IMR-90 (cell line): ENCODE data around the gene RSF1. TPM values are rescaled to one million over a fixed set of nuclear protein-coding genes. Genes with fewer than 3 reads are reported as not detected.

ENCODE experiments used
- ATAC-seq: fragments of 200-7000 bp; cut with Tn5 transposase; 2 replicates; pipeline ENCODE4 v1.9.1; 2020; ENCODE audit warnings: low read depth, mild to moderate bottlenecking, moderate library complexity
- BruUV-seq: library from RNA; stranded (reverse); fragments of 400-500 nt; replicated peaks from 2 replicates; lab custom pipeline; 2021; lab: Mats Ljungman, UMichigan
- CTCF ChIA-PET: fragments of 300-600 bp; formaldehyde crosslinking; extraction: SDS; loops from one replicate; lab custom pipeline; 2021; ENCODE audit warnings: antibody characterized with exemption; lab: Yijun Ruan, JAX
- POLR2A ChIA-PET: fragments of 300-600 bp; sonication (Branson Sonifier 250); formaldehyde crosslinking; loops from one replicate; lab custom pipeline; 2022; ENCODE audit warnings: antibody characterized with exemption; ENCODE audit not compliant: unreplicated experiment; lab: Charles Lee
- DNase-seq: peaks from one replicate; pipeline ENCODE4 v3.0.0; 2013
- H2AFZ ChIP-seq: replicated peaks from 2 replicates; pipeline ENCODE3; 2013; ENCODE audit warnings: low read length, mild to moderate bottlenecking; ENCODE audit not compliant: poor library complexity
- H2AK5ac ChIP-seq: 2 replicates; pipeline ENCODE4 v1.6.1; 2013; ENCODE audit warnings: low read depth, low read length, inconsistent platforms
- H2AK9ac ChIP-seq: replicated peaks from 2 replicates; pipeline ENCODE3; 2013; ENCODE audit warnings: mild to moderate bottlenecking, low read depth, low read length, moderate library complexity; ENCODE audit not compliant: poor library complexity
- H2BK120ac ChIP-seq: 2 replicates; pipeline ENCODE4 v1.6.1; 2013; ENCODE audit warnings: low read depth, low read length, inconsistent platforms
- H2BK15ac ChIP-seq: 3 replicates; pipeline ENCODE4 v1.6.1; 2013; ENCODE audit warnings: low read depth, low read length, inconsistent platforms
- H2BK20ac ChIP-seq: 2 replicates; pipeline ENCODE4 v1.6.1; 2013; ENCODE audit warnings: low read depth, mild to moderate bottlenecking, inconsistent platforms, low read length, moderate library complexity
- H2BK5ac ChIP-seq: 2 replicates; pipeline ENCODE4 v1.6.1; 2013; ENCODE audit warnings: mild to moderate bottlenecking, low read depth, low read length, inconsistent platforms; ENCODE audit not compliant: poor library complexity, severe bottlenecking
- H3K14ac ChIP-seq: replicated peaks from 2 replicates; pipeline ENCODE4 v1.6.1; 2013; ENCODE audit warnings: low read depth, low read length, inconsistent platforms
- H3K18ac ChIP-seq: 2 replicates; pipeline ENCODE4 v1.6.1; 2013; ENCODE audit warnings: low read depth, low read length, control low read depth
- H3K23ac ChIP-seq: 2 replicates; pipeline ENCODE4 v1.6.1; 2013; ENCODE audit warnings: low read depth, low read length, inconsistent platforms
- H3K27ac ChIP-seq: 2 replicates; pipeline ENCODE4 v1.5.1; 2013; ENCODE audit warnings: mild to moderate bottlenecking, control low read depth, low read length; ENCODE audit not compliant: insufficient read depth
- H3K27me3 ChIP-seq: 2 replicates; pipeline ENCODE4 v1.6.1; 2013; ENCODE audit warnings: low read length; ENCODE audit not compliant: control insufficient read depth, insufficient read depth
- H3K36me3 ChIP-seq: 2 replicates; pipeline ENCODE4 v1.6.1; 2013; ENCODE audit warnings: low read length, mixed read lengths; ENCODE audit not compliant: control insufficient read depth, insufficient read depth
- H3K4ac ChIP-seq: 2 replicates; pipeline ENCODE4 v1.6.1; 2013; ENCODE audit warnings: low read depth, low read length, inconsistent platforms
- H3K4me1 ChIP-seq: 2 replicates; pipeline ENCODE4 v1.6.1; 2013; ENCODE audit warnings: low read length, mixed read lengths; ENCODE audit not compliant: control insufficient read depth, insufficient read depth
- H3K4me2 ChIP-seq: 2 replicates; pipeline ENCODE4 v1.6.1; 2013; ENCODE audit warnings: low read depth, mild to moderate bottlenecking, control low read depth, low read length, moderate library complexity
- H3K4me3 ChIP-seq: 2 replicates; pipeline ENCODE4 v1.5.1; 2013; ENCODE audit warnings: low read depth, mild to moderate bottlenecking, control low read depth, low read length, moderate library complexity; ENCODE audit not compliant: insufficient read depth
- H3K56ac ChIP-seq: 2 replicates; pipeline ENCODE4 v1.6.1; 2013; ENCODE audit warnings: low read length, inconsistent platforms; ENCODE audit not compliant: insufficient read depth; ENCODE audit errors: extremely low read depth
- H3K79me1 ChIP-seq, 2 experiments: 2 replicates each; pipeline ENCODE4 v1.6.1; 2013; ENCODE audit warnings: low read length in 2 of 2, inconsistent platforms in 1 of 2, low read depth in 1 of 2
- H3K9ac ChIP-seq: 2 replicates; pipeline ENCODE4 v1.6.1; 2013; ENCODE audit warnings: low read depth, low read length, control low read depth
- H3K9me1 ChIP-seq: 2 replicates; pipeline ENCODE4 v1.6.1; 2013; ENCODE audit warnings: low read length, inconsistent platforms; ENCODE audit not compliant: insufficient read depth
- H3K9me3 ChIP-seq: 2 replicates; pipeline ENCODE4 v1.6.1; 2013; ENCODE audit warnings: low read length; ENCODE audit not compliant: control insufficient read depth, insufficient read depth
- H4K20me1 ChIP-seq: 2 replicates; pipeline ENCODE4 v1.6.1; 2013; ENCODE audit warnings: low read length, inconsistent platforms; ENCODE audit not compliant: insufficient read depth
- H4K5ac ChIP-seq: 2 replicates; pipeline ENCODE4 v1.6.1; 2013; ENCODE audit warnings: mild to moderate bottlenecking, low read depth, low read length, control low read depth
- H4K8ac ChIP-seq, 2 experiments: 2 replicates each; pipeline ENCODE4 v1.6.1; 2013; ENCODE audit warnings: low read depth in 2 of 2, low read length in 2 of 2, control low read depth in 1 of 2, inconsistent platforms in 1 of 2
- H4K91ac ChIP-seq: 2 replicates; pipeline ENCODE4 v1.6.1; 2013; ENCODE audit warnings: low read depth, low read length, inconsistent platforms; ENCODE audit not compliant: insufficient read depth
- BHLHE40 ChIP-seq: fragments of 150-350 bp; IDR thresholded peaks from 2 replicates; pipeline ENCODE4 v1.6.1; 2016; ENCODE audit warnings: mild to moderate bottlenecking, low read depth, low read length
- MAFK ChIP-seq: IDR thresholded peaks from 2 replicates; pipeline ENCODE4 v1.6.1; 2012; ENCODE audit warnings: low read depth, low read length, improper control_type of control experiment
- MAZ ChIP-seq: IDR thresholded peaks from 2 replicates; pipeline ENCODE4 v1.6.1; 2012; ENCODE audit warnings: low read depth, mild to moderate bottlenecking, low read length, improper control_type of control experiment, moderate library complexity, borderline replicate concordance
- MXI1 ChIP-seq: IDR thresholded peaks from 2 replicates; pipeline ENCODE4 v1.6.1; 2012; ENCODE audit warnings: low read depth, mild to moderate bottlenecking, low read length, moderate library complexity, borderline replicate concordance
- RFX5 ChIP-seq: IDR thresholded peaks from 2 replicates; pipeline ENCODE4 v1.8.0; 2012; ENCODE audit warnings: low read depth, mild to moderate bottlenecking, low read length, moderate library complexity
- dilution Hi-C: fragments of 300-500 bp; cut with HindIII; formaldehyde crosslinking; loops from one replicate; pipeline ENCODE4 v1.14.3; 2018; ENCODE audit warnings: low sequenced_read_pairs; ENCODE audit not compliant: unreplicated experiment
- in situ Hi-C: fragments of 300-500 bp; cut with MboI; formaldehyde crosslinking; loops from 3 replicates; pipeline ENCODE4 v1.14.3; 2019; ENCODE audit warnings: low sequenced_read_pairs, inconsistent platforms, mixed read lengths
- intact Hi-C: fragments of 100-400 bp; cut with micrococcal nuclease; formaldehyde crosslinking; loops from 2 replicates; pipeline ENCODE4 v1.10.0; 2022
- polyA plus RNA-seq, 3 experiments: library from polyadenylated mRNA; depleted of rRNA; stranded (reverse); fragments of >200 nt; gene quantifications; 2 replicates each; pipeline ENCODE4 v1.2.3, GENCODE V29; 2012; ENCODE audit warnings: low replicate concordance in 1 of 3
- total RNA-seq: library from RNA; depleted of rRNA; stranded (reverse); fragments of >200 nt; gene quantifications from 2 replicates; pipeline ENCODE4 v1.2.3, GENCODE V29; 2012

RSF1 gene
- total and polyA plus RNA-seq, 2 of the 4 experiments (the other 2 are of a cell fraction): 13.9 to 18.5 TPM

- Histone ChIP-seq H4K91ac (no peak overlapping the region), H3K4me3 (no peak overlapping the region), H3K9ac (no peak overlapping the region), H2BK15ac (no peak overlapping the region), H3K18ac (no peak overlapping the region), H3K4ac (no peak overlapping the region), H3K4me2 (no peak overlapping the region), H3K23ac (no peak overlapping the region), H4K20me1 (peaks cover 81% of the 10 kb centered on the region), H3K14ac (no peak overlapping the region), H2AK9ac (no peak overlapping the region), H3K9me1 (0 out of 2 replicates have a peak, but pooled peaks cover 3% of the 10 kb centered on the region), H2BK5ac (no peak overlapping the region), H4K8ac (no peak overlapping the region), H3K36me3 (peaks cover 2% of the 10 kb centered on the region), H2BK20ac (no peak overlapping the region), H3K27me3 (no peaks in the 10 kb centered on the region), H2AFZ (no peak overlapping the region), H4K5ac (no peak overlapping the region), H2BK120ac (no peak overlapping the region), H2AK5ac (no peak overlapping the region), H3K4me1 (peaks cover 2% of the 10 kb centered on the region), H3K27ac (no peak overlapping the region), H3K56ac (no peak overlapping the region), H3K9me3 (no peaks in the 10 kb centered on the region), H3K79me1 (peaks cover 30 to 80% of the 10 kb centered on the region in 2 experiments)
- CTCF ChIA-PET: no interaction called here
- no peak for TF ChIP-seq BHLHE40
- TF ChIP-seq MAFK: no peak
- TF ChIP-seq RFX5: no peak
- TF ChIP-seq MAZ: no peak
- TF ChIP-seq MXI1: no peak
- BruUV-seq: no TSS peak
- dilution Hi-C loops: no loop called here
- no peak for ATAC-seq
- intact Hi-C loops: no loop called here
- POLR2A ChIA-PET: no interaction called here
- in situ Hi-C loops: loop anchor here (10.0 kb wide), 1 partner anchor 224 kb away; the partner anchor contains the start of gene INTS4
- DNase-seq: no peak
Observed at GRCh38 chr11:77770629-77771028, 49.9 kb downstream of the RSF1 start.
